ENCODE data around the gene CD164L2.
A peak's percentile ranks its signal among the peaks of the same experiment; 100 is the strongest.

DNA sequence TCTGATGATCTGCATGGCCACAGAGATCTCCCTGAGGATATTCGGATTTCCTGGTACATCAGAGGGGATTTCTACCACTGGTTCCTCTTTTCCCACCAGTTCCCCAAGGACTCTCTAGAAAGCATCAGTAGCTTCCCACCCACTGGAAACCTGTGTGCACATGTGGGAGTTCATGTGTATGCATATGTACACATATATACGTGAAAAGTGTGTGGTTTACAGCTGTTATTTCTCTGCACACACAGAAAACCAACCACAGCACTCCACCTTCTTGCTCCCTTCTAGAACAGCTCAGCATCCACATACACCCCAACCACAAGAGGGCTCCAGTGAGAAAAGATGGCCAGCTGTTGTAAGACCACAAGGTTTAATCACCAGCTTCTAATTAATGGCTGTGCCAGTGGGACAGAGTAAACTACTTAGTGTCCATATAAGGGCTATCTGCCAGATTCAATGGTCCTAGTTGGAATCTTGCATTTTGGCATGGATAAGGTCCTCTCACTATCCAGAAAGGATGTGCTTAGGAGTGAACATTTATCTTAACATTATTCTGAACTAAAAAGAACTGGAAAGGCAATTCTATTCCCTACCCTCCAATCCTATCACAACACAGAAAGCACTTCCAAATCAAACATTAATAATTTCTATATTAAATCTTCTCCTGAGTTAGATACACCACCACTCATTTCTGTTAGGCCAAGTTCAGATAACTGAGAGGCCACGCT, 33.4 kb upstream of the CD164L2 start:
- TF ChIP-seq CTCF (IDR thresholded peaks at IDR 0.05; ENCODE audit: insufficient read depth, low read length, poor library complexity, severe bottlenecking): peak; percentile 76
- TF ChIP-seq EZH2phosphoT487 (conservative IDR thresholded peaks at IDR 0.05; ENCODE audit: low read length): no peak

Measured in SU-DHL-6 (cell line).